Amygdala (tissue), 56 donors: ENCODE data around the gene LYPLA2.
"Not testable (repeated sequence)": the region's sequence is repeated elsewhere in the genome, so short reads cannot be mapped to it uniquely, and the experiment has no call there.

Experiments
- DNase-seq, 56 donors: peaks; one replicate each; lab custom pipeline; 2025; lab: John Stamatoyannopoulos, UW

Gene LYPLA2

DNA sequence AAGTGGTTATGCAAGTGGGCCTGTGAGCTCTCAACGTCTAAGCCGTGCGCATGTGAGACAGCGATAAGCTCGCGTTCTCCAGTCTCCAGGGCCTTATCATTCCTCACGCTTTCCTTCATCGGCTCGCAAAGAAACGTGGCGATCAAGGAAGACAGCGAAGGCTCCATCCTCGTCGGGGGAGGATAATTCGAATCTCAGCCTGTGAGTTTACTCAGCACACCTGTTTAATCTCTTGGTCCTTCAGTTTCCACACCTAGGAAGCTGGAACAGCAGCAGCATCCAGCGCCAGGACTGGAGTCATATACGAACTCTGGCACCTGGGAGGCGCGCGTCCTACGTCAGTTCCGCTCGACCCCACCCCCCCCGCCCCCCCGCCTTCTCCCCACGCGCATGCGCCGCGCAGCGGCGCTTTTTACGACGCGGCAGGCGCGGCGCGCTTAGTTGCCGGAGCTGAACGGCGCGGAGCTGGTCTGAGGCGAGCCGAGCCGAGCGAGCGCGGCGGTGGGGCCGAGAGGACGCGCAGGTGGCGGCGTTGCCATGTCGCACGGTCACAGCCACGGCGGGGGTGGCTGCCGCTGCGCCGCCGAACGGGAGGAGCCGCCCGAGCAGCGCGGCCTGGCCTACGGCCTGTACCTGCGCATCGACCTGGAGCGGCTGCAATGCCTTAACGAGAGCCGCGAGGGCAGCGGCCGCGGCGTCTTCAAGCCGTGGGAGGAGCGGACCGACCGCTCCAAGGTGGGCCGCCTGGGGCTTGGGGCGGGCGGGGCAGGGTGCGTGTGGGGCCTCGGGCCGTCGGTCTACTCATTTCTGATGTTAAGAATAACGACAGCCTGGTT lies 12.7 kb upstream of the LYPLA2 start, which contains the start of gene PITHD1:
TSS of gene PITHD1 (plus strand) at position 440 of the 836 bp plus-strand sequence. CDS start at position 538, 98 bp downstream.
- peak in 54 of 56 donors; percentile 22 to 86 (median 68) for DNase-seq

DNA sequence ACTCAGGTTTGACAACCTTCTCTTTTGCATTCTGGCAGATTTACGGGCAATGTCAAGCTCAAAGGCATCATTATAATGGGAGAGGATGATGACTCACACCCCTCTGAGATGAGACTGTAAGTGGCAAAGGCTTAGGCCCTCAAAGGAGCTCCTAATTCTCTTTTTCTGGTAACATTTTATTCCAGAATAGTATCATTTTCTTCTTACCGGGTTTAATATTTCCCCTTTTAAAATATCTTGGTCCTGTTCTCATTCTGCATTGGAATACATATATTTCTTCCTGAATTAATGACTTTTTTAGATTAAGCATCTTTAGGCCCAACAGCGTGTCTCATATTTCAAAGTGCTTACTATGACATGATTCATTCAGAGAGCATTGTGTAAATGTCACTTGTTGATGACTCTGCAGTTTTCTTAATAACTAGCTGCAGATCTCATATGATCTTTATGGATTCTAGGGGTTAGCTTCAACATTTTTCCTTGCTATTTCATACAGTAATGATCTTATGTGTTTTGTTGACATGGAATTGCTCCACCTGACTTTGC lies 11.0 kb upstream of the LYPLA2 start:
- no peak for DNase-seq

DNA sequence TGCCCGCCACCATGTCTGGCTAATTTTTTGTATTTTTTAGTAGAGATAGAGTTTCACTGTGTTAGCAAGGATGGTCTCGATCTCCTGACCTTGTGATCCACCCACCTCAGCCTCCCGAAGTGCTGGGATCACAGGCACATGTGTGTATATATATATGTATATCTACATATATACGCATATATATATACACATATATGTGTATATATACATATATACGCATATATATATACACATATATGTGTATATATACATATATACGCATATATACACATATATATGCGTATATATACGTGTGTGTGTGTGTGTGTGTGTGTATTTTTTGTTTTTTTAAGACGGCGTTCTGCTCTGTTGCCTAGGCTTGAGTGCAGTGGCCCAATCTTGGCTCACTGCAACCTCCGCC lies 7.8 kb upstream of the LYPLA2 start:
- not testable (repeated sequence) for DNase-seq

DNA sequence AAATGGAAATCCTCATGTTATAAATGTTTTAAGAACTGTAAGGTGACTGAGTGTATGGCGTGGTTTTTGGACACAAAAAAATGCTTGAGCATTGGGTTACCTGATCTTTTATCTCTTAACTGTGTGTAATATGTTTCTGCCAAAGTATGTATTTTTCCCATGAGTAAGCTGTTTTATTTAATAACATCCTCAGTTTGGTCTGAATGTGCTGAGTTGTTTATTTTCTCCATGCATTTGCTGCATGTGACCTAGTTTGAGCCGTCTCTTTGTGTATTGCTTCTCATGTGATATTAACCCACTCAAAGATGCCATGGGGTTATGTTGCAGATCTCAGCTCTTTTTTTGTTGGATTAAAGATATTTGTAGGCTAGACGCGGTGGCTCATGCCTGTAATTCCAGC lies 6.1 kb upstream of the LYPLA2 start:
- no peak for DNase-seq

DNA sequence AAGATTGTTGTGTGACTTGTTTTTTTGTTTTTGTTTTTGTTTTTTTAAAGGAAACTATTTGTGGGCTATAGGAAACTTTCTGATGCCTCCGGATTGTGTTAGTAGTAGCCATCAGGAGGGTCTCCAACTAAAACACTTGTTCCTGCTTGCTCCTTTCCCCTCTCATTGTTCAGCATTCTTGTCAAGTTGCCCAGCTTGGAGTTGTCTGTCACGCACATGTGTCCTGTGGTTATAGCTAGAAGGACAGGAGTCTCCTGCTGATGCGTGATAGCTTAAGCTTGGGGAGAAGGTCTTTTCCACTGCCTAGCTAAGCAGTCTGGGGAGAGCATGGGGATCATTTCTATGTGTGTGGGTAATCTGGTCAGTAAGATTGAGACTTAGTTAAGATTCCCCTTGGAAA lies 3.2 kb upstream of the LYPLA2 start:
- no peak for DNase-seq

DNA sequence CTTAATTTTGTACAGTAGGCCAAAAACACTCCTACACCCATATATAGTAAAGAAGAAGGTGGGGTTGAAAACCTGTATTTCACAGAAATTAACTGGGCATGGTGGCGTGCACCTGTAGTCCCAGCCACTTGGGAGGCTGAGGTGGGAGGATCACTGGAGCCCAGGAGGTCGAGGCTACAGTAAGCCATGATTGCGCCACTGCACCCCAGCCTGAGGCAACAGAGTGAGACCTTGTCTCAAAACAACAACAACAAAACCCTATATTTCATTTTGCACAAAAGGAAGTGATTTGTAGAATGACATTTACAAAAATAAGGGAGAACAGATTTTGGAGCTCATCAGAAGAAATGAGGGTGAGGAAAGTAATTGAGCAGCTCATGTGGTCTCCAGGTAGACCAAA lies 2.2 kb upstream of the LYPLA2 start:
- DNase-seq: no peak

DNA sequence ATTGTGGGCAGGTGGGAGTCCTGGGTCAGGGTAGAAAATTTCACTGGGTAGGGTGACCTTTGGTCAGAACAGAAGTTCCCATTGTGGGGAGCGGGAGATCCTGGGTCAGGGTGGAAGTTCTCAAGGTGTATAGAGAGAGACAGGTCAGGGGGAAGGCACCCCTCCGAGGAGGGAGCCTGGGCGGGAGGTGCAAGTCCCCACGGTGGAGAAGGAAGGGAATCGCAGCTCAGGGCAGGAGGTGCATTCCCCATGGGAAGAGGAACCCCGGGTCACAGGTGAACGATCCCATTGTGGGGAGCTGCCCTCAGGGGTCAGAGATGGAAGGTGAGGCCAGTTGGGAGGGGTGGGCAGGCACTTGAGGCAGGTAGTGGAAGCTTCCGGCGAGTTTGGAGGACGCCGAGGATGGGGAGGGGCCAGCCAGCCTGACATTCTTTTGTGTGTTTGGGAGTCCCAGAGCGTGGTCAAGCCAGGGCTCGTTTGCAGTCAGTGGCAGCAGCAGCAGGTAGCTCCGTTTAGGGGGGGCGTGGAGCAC lies 637 bp downstream of the LYPLA2 start:
- peak in 1 of 56 donors; percentile 23 for DNase-seq

DNA sequence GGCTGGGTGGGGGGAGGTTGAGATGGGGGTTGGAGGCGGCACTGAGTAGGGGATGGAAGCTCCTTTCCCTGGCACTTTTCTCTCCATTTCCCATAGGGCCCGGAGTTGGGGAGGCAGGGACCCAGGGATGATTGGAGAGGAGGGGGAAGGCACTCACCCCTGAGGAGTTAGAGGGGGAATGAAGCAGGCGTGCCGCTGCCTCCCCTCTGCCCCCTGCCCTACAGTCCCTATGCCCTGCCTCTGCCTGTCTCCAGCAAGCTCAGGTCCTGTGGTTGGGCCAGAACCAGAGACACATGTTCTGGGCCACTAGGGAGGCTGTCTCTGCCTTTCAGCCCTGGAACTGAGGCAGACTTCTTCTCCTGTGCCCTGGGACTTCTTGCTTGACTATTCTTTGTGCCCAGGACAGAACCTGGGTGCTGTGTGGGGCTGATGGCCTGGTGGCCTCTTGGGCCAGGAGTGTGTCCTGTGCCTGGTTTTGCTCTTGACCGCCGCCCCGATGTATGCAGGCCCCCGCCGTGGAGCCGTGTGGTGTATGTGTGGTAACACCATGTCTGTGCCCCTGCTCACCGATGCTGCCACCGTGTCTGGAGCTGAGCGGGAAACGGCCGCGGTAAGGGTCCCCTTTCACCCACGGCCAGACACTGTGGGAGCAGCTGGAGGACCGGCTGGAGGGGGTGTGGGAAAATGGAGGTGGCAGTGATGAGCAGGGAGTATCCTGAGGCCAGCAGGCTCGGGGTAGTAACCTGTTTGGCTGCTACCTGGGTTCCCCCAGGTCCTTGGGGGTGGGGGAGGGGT lies 1.4 kb downstream of the LYPLA2 start:
- DNase-seq: no peak

DNA sequence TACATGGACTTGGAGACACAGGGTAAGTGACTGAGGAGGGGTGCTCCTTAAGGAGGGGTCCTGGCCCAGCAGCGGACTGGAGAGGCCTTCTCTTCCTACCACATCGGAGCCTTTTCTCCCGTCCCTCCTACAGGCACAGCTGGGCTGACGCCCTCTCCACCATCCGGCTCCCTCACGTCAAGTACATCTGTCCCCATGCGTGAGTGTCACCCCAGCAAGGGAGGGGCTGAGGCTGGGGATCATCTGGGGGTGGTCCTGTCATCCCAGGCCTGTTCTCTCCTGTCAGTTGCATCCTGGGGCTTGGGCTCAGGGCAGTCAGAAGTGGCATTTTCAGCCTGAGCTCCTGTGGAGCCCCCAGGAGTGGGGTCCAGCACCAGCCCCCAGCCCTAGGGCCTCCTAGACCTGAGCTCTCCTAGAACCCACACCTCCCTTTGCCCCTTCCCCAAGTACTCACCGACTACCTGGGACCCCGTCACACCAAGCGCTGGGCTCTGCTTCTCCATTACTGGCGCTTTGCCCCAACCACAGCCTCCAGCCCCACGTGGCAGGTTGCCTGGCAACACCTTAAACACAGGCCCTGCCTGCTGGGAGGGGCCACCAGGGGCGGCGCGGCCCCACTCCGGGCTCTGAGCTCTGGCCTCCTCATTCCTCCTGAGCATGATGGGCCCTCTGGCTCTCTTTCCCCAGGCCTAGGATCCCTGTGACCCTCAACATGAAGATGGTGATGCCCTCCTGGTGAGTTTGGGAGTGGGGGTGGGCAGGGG lies 2.3 kb downstream of the LYPLA2 start:
- DNase-seq: peak in 25 of 56 donors; percentile 6 to 57 (median 32)

DNA sequence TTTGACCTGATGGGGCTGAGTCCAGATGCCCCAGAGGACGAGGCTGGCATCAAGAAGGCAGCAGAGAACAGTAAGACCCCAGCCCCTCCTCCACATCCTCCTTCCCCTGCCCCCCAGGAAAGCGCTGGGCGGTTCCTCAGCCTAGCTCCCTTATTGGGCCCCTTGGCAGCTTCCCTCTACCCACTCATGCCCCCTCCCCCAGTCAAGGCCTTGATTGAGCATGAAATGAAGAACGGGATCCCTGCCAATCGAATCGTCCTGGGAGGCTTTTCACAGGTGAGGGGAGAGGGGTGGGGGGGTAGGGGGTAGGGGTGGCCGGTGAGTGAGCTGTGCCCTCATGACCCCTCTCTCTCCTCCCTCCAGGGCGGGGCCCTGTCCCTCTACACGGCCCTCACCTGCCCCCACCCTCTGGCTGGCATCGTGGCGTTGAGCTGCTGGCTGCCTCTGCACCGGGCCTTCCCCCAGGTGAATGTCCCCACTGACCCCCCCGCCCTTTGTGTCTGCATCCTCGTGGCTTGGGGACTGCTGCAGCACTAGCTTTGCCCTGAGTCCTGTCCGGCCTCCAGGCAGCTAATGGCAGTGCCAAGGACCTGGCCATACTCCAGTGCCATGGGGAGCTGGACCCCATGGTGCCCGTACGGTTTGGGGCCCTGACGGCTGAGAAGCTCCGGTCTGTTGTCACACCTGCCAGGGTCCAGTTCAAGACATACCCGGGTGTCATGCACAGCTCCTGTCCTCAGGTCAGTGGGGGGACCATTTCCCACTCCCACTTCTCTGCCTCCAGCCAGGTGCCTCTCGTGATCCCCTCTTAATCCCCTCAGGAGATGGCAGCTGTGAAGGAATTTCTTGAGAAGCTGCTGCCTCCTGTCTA lies 3.2 kb downstream of the LYPLA2 start:
- DNase-seq: no peak

DNA sequence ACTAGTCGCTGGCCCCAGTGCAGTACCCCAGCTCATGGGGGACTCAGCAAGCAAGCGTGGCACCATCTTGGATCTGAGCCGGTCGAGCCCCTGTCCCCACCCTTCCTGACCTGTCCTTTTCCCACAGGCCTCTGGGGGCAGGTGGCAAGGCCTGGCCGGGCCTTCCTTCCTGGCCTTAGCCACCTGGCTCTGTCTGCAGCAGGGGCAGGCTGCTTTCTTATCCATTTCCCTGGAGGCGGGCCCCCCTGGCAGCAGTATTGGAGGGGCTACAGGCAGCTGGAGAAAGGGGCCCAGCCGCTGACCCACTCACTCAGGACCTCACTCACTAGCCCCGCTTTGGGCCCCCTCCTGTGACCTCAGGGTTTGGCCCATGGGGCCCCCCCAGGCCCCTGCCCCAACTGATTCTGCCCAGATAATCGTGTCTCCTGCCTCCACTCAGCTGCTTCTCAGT lies 3.8 kb downstream of the LYPLA2 start:
- DNase-seq: not testable (repeated sequence)

DNA sequence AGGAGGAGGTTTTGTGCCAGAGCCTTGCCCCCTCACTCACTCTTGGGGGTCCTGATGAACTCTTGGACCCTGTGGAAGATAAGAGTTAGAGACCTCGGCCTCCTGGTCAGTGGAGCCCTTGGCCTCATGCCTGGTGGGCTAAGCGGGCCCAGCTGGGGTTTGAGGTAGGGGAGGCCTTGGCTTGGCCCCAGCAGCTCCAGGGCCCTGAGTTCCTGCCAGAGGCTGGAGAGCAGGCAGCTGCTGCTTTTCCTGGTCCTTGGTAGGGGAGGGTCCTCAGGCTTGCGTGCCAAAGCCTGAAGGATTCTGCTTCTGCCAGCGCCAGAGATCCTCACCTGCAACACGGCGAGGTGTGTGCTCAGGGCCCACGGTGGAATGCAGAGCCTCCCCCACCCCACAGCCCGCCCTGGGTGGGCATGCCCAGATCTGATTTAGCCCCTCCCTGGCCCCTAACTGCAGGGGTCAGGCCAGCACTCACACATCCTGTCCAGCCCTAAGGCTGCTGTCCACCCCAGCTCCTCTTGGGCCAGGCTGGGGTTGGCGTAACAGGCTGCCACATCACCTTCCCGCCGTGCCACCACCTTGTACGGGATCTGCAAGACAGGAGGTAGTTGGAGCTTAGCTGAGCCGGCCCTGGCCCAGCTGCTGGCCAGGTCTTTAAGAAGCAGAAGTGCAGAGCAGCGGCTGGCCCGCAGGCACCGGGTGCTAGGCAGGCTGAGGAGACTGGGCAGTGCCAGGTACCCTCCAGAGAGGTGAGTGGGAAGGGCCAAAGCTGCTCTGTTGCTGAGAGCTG lies 4.9 kb downstream of the LYPLA2 start:
- no peak for DNase-seq

DNA sequence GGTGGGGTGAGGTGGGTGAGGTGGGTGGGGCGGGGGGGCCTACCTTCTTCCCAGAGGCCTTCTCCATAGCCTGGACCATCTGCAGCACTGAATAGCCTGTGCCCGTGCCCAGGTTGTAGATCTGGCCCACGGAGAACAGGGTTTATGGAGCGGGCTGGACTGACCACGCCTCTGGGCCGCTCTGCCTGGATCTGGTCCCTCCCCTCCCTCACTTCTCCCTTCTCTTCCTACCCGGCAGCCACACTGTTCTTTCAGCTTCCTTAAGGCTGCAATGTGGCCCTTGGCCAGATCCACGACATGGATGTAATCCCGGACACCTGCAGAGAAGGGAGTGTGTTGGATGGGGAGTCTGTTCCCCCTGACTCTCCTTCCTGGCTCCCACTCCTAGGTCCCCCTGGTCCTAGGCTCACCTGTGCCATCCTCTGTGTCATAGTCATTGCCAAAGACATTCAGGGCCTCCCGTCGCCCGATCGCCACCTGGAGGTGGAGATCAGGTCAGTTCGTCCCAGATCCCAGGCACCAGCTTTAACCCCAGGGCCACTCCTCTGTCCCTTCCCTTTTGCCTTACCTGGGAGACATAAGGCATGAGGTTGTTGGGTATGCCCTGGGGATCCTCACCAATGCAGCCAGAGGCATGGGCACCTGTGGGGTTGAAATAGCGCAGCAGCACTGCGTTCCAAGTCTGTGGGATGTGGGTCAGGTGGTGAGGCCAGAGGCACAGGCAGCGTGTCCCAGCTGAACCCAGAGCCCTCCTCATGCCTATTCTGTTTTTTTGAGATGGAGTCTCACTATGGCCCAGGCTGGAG lies 5.7 kb downstream of the LYPLA2 start:
- DNase-seq: no peak

DNA sequence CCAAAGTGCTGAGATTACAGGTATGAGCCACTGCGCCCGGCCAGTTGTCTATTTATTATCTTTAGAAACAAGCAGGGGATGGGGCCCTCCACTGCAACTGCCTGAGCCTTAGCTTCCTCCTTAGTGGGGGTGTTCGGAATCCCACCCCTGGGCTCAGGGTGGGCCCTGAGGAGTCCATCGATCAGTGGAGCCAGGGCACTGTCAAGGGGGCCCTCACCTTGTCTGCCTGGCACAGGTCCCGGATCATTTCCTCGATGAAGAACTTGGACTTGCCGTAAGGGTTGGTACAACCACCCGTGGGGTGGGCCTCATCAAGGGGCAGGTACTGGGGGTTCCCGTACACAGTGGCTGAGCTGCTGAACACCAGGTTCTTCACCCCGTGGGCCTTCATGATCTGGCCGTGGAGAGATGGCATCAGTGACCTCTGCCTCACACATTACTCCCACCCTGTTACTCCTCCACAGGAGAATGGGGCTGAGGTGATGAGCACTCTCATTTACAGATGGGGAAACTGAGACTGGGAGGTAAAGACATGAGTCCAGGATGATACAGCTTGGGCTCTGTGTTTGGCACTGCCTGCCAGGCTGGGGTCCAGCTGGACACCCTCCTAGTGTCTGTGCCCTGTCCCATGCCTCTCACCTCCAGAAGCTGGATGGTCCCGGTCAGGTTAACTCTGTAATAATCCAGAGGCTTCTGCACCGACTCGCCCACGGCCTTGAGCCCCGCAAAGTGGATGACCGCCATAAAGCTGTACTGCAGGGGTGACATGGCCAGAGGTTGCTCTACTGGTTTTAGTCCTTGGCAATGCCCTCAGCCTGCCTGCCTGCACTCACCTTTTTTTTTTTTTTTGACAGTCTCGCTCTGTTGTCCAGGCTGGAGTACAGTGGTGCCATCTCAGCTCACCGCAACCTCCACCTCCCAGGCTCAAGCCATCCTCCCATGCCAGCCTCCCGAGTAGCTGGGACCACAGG lies 6.8 kb downstream of the LYPLA2 start:
- no peak for DNase-seq

DNA sequence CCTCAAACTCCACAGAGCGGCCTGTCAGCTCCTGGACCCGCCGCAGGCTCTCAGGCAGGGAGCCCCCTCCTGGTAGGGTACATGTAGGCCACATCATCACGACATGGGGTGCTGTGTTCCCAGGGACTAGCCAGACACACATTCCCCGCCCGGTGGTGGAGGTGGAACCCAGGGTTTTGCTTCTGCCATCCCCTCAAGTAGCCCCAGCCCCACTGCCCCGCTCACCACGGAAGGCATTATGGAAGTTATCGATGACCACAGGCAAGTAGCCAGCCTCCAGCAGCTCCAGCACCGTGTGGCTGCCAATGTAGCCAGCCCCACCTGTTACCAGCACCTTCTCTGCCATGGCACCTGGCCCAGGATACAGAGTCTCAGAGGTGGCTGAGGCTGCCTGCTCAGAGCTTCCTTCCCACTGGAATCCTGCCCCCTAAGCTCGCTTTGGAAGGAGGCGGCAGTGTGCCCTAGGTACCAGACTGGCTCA lies 7.8 kb downstream of the LYPLA2 start:
- DNase-seq: no peak

DNA sequence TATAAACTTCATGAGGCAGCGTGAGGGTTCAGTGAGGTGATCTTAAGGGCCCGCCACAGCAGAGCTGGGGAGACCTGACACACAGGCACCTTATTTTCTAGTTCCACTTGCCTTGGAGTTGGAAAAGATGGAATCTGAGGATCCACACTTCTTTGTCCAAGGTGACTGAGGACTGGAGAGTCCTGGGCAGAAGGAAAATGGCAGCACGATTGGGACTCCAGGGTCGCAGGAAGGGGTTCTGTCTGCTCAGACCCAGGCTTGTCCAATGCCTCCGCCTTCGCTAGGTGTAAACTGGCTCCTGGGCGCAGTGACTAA lies 8.3 kb downstream of the LYPLA2 start:
- no peak for DNase-seq
